GM19240 (cell line): ENCODE measurements around the gene ZNF292.
"Not testable (repeated sequence)": the region's sequence is repeated elsewhere in the genome, so short reads cannot be mapped to it uniquely, and the experiment has no call there.

ENCODE experiments used
- DNase-seq: peaks from one replicate; pipeline ENCODE4 v3.0.0; 2011; ENCODE audit warnings: low spot score; ENCODE audit not compliant: insufficient read length

The ZNF292 gene

GRCh38 chr6:87161299-87161698, 5.9 kb downstream of the ZNF292 start:
- DNase-seq: no peak

DNA sequence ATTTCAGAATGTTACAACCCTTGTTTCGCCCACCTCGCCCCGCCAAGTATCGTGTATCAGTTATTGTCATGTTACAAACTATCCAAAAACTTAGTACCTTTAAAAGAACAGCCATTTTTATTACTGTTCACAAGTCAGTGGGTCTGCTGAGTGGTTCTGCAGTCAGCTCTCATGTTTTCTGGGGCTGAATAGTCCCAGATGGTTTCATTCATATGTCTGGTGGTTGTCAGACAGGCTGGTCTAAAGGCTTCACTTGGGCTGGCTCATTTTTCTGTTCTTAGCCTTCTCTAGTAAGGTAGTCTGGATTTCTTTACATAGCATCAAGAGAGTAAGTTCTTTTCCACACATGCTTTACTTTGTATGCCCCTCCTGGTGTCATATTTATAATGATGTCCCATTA, 8.6 kb downstream of the ZNF292 start:
- DNase-seq: no peak

GRCh38 chr6:87164506-87164905, 9.1 kb downstream of the ZNF292 start:
- no peak for DNase-seq

DNA sequence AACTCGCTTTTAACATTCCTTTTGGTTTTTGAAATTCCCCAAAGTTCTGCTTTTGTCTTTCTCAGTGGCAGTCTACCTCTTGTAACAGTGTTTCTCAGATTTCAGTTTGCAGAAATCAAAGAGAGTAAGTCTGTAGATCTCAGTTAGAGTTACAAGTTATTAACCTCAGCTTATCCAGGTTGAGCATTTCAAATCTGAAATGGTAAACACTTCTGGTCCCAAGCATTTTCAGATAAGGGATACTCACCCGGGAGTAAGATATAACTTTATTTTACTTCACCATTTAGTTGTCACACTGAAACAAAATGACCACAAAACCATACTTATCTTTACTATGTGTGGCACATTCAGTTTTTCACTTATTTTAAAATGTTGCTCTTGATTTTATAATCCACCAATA, 9.8 kb downstream of the ZNF292 start:
- no peak for DNase-seq

- DNase-seq: no peak
Measured at GRCh38 chr6:87171938-87172633, 16.7 kb downstream of the ZNF292 start.

- DNase-seq: no peak
Measured at GRCh38 chr6:87174078-87174579, 18.8 kb downstream of the ZNF292 start.

- no peak for DNase-seq
Measured at GRCh38 chr6:87176493-87176892, 21.1 kb downstream of the ZNF292 start.

GRCh38 chr6:87180105-87180728, 24.9 kb downstream of the ZNF292 start:
- no peak for DNase-seq

DNA sequence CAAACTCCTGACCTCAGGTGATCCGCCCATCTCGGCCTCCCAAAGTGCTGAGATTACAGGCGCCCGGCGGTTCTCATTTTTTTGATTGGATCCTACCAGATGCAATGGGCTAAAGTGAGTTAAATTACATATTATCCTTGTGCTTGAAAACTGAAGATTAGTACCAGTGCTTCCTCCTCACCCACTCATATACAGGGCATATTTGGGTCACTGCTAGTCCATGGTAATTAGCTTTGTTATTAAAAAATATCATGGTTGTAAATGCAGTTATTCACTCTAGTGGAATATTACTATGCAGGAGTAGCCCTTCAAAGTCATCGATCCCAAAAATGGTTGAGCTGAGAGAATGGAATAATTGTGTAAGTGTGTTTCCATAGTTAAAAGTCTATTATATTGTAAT, 26.5 kb downstream of the ZNF292 start:
- no peak for DNase-seq

DNA sequence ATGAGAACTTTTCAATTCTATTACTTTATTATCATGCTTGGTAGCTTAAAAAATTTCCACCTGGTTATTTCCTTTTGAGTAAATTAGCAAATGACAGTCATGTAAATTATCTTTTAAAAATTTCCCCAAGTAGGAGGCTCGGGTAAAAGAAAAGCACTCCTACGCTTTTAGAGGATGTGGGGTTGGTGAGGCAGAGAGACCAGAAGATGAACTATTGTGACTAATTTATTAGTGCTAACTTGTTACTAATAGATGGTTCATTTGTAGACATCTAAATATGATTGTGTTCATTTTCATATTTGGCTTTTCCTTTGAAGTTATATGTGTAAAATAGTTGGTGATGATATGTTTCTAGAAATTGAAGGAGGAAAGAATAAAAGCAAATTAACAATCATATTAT, 27.0 kb downstream of the ZNF292 start:
- DNase-seq: no peak

GRCh38 chr6:87182940-87183339, 27.6 kb downstream of the ZNF292 start:
- no peak for DNase-seq

DNA sequence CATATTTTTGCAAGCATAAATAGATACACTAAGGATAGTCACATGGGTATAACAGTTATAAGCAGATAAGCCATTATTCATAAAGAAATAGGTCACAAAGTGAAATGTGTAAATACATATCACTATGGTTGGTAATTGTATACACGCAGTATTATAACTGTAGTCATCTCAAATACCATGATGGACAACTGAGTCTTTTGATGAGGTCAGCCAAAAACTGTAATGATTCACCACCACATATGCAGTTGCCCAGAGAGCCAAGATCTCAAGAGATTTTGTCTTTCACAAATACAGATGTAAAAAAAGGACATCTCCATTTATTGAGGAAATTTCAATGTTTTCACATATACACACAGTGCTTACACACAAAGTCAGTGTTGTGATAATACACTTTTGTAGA, 28.3 kb downstream of the ZNF292 start:
- DNase-seq: no peak

GRCh38 chr6:87184762-87185250, 29.4 kb downstream of the ZNF292 start:
- DNase-seq: no peak

DNA sequence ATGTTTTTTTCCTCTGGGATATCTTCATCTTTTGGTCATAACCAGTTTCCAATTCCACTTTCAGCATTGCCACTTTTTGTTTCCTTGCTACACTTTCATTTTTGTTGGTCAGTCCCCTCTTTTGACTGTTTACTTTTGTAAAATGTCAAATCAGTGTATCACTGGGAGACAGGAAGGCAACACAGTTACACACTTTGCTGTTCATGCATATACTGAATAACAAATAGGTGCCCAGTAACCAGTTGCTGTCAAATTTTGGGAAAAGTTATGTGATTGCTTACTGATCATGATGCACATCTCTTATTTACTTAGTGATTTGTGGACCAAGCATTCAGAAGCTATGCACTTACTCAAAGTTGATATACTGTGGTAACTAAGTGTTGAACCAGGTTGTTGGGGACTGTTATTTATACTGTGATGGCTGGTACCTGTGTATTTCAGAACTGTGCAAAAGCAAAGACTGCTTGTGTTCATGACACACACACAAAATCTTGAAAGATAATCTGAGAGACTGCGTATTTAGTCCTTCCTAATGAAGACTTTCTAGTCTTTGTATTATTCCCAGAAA, 41.0 kb downstream of the ZNF292 start:
- no peak for DNase-seq

DNA sequence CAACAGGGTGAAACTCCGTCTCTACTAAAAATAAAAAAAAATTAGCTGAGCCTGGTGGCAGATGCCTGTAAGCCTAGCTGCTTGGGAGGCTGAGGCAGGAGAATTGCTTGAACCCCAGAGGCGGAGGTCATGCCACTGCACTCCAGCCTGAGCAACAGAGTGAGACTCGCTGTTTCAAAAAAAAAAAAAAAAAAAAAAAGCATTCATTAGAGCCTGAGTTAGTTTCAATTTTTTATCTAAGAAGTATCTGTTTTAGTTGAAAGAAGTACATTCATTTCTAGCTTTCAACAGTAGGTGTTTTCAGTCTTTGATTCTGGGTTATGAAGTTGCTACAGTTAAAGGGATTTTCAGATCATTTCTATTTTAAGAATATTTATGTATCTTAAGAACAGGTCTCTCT, 42.2 kb downstream of the ZNF292 start:
- DNase-seq: no peak

GRCh38 chr6:87198022-87198810, 42.9 kb downstream of the ZNF292 start:
- DNase-seq: not testable (repeated sequence)

GRCh38 chr6:87199787-87200186, 44.4 kb downstream of the ZNF292 start:
- no peak for DNase-seq

DNA sequence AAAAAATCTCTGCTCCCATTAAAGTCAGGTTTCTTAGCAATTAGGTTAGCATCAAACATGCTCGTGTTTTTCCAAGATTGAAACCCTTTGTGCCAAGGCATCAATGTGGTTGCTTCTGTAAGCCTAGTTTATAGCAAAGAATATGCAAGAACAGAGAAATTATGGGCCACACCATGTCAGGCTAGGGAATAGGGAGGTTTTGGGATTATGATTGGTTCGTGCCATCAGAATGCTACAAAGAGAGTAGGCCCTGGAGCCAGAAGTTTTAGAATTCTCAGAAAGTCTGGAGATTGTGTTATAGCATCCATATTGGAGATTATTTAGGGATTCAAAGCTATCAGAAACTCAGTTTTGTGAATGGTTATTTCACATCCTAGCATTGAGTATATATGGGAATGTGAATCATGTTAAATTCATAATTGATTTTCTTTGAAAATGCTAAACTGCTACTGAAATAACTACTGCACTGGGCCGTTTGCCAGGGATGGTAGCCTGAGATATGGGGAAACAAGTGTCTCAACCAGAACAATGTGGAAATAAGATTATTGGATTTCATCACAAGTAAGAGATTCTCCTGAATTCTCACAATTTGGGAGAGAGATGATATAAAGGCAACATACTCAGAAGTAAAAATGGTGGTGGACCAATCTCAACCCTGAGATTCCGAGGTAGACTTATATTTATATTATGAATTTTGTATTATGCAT, 45.3 kb downstream of the ZNF292 start:
- DNase-seq: no peak

DNA sequence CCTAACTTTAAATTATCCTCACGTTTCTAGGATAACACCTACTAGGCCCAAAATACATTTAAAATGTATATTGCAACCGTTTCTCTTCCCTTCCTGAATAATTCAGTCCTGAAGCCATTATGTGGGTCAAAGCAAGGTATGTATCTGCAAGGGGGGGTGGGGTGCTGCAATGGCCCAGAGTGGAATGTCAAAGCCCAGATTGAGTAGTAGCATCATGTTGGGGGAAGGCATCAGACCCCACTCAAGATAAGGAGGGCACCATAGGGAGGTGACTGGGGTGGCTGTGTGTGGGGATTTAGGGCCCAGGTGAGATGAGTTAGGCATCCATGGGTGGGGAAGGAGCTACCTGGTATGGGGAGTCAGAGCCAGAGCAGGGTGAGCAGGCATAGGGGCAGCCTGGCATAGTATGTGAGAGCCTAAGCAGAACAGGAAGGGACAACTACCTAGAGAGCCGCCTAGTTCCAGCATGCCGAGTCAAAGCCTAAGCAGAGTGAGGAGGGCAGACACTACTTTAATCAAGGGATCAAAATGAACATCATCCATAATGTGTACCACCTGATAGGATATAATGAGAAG, 48.2 kb downstream of the ZNF292 start:
- DNase-seq: no peak

GRCh38 chr6:87209812-87210211, 54.4 kb downstream of the ZNF292 start:
- DNase-seq: no peak

DNA sequence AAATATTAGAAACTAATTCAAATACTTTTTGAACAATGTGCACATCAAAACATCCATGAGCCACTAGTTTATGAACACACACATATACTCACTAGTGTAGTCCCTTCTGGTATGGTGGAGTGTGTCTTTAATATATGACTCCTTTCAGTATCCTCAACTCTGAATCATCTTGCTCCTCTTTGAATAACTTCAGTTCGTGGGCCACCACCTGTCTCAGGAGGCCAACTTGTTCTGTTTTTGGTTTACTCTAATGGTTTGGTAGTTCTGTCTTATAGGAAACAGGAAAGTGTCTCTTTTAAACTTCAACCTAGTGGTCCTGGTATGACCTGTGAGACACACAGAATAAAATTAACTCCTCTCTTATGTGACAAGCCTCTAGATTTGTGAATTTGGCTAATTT, 55.6 kb downstream of the ZNF292 start:
- DNase-seq: no peak
